Stimulated activated CD8-positive, alpha-beta memory T cell treated with anti-CD3 and anti-CD28 coated beads, Interleukin-4, amount 100 ng/mL, for 24 hours (primary cell): ENCODE data around the gene C4orf50.

Experiments
- DNase-seq: peaks from one replicate; pipeline ENCODE4 v3.0.0-alpha.2; 2020; ENCODE audit warnings: low read depth

C4orf50 gene

GRCh38 chr4:6043843-6044242 is 25.6 kb upstream of the C4orf50 start:
- DNase-seq, result no peak

- no peak for DNase-seq
Measured at GRCh38 chr4:6043188-6043587, 25.0 kb upstream of the C4orf50 start.

DNA sequence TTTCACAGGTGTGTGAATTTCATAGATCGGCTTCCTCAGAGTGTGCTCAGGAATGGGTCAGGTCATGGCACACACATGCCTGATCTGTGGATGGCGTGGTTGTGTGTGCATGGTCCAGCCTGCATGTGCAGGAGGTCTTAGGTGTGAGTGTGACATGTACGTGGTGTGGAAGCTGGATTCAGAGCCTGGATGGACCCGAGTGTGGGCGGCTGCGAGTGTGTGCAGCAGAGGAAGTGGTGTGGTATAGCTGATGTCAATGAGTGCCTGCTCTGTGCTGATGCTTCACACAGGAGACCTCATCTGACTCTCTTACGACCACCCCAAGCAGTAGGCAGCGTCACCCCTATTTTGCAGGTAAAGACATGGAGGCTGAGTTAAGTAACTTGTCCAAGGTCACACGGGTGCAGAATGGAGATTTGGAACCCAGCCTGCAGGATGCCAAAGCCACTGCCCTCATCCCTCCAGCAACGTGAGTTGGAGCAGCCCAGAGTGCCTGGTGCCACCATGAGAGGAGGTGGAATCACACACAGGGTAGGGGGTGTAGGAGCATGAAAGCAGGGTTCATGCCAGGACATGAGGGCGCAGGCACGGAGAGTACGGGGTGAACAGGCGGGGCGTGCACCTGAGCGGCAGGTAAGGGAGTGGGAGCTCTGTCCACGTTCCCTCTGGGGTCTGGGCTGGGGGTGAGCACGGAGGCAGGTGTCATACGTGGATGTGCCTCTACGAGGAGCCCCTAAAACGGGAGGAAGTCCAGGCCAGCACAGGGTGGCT is 24.2 kb upstream of the C4orf50 start:
- DNase-seq, result no peak

DNA sequence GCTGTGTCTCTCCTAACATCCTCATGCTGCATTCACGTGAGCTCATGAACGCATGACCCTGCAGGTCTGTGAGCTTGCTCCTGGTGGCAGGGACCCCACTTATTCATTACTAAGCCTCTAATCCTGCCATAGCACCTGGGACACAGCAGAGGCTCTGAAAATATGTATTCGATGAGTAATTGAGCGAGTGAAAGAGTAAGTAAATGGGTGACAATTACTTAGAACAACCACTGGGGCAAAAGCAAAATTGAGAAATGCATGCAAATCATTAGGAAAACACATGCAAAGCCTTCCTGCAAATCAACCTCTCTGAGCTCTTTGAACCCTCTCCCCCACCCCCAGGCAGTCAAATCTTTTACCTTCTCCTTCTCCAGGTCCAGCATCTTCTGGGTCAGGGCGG is 23.6 kb upstream of the C4orf50 start:
- no peak for DNase-seq

DNA sequence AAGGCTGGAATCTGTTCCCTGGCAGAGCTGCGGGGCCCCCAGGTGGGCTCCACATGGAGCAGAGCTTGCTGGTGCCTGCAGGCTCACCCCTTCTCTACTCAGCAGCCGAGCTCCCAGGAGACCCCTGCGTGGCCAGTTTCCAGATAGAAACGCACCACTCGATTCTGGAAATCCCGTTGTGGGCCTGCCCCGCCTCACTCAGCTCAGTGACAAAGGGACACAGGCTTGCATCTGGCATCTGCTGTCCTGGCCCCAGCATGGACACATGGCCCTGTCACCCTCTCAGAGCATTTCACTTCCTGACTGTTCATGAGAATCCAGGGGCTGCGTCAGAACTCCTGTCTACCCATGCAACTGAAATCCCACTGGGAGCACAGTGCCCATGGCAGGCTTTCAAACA is 20.5 kb upstream of the C4orf50 start:
- no peak for DNase-seq

DNA sequence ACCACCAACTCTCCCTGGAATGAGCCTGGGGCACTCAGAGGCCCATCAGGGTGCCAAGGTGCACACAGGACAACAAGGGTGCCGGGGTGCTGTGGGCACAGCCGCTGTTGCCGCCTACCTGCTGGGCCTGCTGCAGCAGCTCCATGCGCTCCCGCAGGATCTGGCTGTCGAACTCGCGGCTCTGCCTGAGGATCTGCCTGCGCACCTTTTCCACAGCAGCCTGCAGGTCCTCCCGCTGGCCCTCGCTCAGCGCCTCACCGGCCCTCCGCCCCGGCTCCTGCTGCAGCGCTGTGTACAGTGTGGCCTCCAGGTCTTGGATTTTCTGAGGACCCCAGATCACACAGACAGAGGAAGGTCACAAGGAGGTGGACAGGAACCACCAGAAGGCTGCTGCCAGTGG is 17.6 kb upstream of the C4orf50 start:
- DNase-seq, result no peak

- no peak for DNase-seq
Measured at GRCh38 chr4:6033381-6033780, 15.2 kb upstream of the C4orf50 start.

DNA sequence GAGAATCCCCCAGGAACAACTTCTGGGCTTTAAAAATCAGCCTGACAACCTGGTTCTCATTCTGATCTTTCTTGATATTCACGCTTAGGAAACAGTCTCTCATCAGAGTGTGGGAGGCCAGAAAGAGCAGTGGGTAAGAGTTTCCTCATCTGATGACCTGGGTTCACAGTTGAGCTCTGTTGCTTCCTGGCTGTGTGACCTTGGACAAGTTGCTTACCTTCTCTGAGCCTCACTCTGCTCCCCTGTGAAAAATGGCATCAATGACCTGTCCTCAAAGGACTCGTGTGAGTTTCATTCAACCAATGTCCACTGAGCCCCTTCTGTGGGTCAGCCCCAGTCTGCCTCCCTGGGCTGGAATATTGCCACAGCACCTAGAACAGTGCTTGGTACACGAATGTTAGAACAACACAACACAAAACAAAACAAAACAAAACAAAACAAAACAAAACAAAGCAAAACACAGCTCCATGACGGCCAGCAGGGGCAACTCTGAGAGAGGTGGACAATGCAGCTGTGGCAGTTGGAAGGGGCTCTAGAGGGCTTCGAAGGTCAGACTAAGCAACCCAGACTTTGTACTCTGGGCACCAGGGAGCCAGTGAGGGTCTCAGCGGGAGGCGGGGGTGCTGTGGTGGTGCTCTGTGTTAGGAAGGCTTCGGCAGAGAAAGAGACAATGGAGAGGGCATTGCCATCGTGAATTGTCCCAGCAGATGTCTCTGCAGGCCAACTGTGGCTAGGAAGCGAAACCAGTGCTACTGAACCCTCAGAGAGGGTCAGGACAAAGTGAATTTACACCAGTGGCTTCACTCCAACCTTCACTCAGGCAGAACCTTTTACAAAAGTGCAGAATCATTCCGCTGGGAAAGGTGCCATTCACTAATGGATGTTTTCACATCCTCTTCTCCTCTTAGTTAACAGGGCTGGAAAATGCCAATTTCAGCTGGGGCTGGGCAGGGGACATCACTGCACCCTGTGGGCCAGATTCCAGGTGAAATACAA is 14.3 kb upstream of the C4orf50 start:
- no peak for DNase-seq

DNA sequence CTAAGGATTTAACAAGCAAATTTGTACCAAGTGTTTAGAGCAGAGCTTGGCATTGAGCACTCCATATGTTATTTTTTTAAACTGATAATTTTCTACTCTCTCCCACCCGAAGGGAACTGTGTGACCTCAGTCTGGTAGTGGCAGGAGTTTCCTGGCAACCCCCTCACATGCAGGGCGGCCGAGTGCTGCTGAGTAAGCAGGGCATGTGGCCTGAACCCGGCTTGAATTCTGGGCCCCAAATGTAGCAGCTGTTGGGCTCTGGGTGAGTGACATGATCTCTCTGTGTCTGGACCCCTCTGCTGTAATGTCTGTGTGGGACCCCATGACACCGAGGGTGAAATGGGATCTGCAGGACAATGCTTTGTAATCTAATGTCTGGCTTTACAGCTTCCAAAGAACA is 13.6 kb upstream of the C4orf50 start:
- no peak for DNase-seq

DNA sequence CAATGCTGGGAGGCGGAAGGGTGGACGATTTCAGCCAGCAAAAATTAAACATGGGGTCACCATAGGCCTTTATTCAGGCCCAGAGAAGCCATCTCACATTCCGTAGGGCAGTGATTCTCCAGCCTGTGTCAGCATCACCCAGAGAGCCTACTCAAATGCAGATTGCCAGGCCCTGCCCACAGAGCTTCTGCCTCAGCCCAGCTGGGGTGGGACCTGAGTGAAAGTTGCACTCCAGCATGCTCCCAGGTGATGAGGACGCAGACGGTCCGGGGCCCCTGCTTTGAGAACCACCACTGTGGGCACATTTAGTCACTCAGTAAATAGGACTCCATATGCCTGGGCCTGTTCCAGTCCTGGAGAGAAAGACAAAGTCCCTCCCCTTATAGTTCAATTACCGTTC is 12.4 kb upstream of the C4orf50 start:
- no peak for DNase-seq

GRCh38 chr4:6029254-6029653 is 11.0 kb upstream of the C4orf50 start:
- DNase-seq, result no peak

GRCh38 chr4:6028168-6028567 is 9.9 kb upstream of the C4orf50 start:
- DNase-seq, result no peak

DNA sequence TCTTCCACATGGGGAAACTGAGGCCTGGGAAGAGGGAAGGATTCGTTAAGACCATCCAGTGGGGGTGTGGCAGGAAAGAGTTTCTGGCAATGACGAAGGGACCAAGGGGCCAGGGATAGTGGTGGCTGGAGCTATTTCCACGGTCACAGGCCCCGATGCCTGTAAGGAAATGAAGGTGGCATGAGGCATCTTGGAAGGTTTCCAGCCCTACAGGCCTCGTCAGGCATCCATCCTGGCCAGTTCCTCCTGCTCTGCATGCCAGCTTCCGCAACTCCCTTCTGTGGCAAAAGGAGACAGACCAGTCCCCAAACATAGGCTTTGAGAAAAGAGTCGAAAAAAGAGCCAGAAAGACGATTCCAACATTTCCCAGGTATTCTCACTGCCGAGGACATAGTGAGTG is 9.2 kb upstream of the C4orf50 start:
- no peak for DNase-seq

DNA sequence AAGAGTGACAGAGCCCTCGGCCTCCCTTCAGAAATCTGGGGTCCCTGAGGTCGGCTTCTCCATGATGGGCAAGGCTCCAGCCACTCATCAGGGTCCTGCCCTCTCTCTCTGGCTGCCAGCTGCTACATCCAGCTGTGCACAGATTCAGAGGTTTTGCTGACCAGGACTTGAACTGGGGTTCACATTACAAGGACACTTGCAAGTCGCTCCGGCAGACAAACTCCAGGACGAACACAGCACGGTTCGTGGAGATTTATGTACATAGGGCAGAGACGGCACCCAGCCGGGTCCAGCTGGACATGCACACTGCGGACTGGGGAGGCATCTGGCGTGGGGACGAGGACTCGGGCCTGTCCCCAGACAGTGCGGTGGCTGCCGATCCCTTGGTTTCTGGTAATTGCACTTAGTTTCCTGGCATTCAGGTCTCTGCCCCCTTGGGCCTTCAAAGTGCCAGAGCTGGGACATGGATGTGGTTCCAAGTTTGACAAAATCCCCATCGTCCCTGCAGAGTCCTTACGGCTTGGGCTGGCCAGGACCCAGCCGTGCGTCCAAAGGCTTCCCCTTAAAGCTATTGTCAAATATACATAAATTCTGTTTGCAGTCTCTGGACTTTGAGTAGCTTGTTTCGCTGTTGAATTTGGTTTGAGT is 6.2 kb upstream of the C4orf50 start:
- DNase-seq, result no peak

GRCh38 chr4:6023731-6024130 is 5.5 kb upstream of the C4orf50 start:
- no peak for DNase-seq

GRCh38 chr4:6022607-6023288 is 4.5 kb upstream of the C4orf50 start:
- no peak for DNase-seq

DNA sequence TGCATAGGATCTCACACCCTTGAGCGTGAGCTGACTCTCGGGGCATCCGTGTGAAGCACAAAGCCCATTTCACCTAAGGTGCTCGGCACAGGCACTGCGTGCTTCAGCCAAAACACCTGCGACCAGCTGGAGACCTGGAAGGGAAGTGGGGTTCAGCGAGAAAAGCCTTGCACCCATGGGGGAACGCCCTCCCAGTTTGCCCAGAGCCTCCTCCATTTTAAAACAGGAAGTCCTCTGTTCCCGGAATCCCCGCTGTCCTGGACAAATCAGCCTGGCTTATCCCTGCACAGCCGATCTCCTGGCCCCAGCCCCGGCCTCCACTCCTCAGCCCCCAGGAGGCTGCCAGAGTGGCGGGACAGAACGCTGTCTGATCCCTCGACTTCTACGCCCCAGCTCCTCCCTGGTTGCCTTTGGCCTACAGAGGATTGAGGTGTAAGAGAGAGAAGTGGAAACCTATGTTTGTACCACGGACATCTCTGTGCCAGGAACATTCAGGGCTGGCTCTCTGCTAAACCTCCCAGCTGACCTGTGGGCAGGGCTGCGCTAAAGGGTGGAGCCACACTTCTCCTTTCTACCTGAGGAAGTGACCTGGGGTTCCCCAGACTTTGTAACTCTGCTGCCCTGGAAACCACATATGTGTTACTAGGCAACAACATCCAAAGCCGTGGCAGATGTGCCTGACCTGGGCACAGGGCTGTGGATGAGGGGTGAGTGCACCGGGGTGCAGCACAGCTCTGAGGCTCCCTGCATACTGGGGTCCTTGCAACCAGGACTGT is 3.8 kb upstream of the C4orf50 start:
- DNase-seq, result no peak

GRCh38 chr4:6020613-6021012 is 2.4 kb upstream of the C4orf50 start:
- no peak for DNase-seq

DNA sequence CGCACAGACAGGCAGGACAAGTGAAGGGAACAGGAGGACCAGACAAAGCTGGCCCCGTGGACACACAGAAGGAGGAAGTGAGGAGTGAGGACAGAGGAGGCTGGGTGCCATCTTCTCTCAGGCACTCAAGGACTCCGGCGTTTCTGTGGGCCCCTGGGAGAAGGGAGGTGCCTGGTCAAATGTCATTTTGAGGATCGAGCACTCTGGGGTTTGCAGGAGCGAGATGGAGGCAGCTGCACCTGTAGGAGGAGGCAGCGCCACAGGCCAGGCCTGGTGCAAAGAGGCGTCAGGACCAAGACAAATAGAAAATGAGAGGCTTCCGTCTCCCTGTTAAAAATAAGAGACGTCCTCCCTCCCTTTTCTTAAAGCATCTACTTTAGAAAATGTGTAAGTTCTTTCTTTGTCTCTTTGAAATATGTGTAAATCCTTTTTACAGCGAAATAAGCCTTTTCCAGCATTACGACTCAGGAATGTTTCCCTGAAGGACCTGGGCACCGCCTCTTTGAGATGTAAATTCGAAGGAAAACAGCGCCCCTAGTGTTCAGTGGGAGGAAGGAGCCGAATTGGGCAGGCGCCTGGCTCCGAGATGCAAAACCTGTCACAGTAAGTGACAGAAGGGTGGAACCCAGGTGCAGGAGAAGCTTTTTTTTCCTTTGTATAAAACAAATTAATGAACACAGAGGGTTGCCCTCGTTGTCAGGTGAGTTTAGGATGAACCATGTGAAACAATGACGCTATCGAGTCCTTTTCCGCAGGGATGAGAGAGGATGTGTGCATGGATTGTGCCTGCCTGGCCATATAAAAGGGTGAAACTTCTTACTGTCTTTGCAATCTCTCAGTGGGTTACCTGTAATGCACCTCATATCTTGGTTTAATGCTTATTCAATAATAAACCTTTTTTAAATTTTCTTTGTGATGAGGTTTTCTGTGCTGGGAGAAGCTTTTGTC is 1.4 kb upstream of the C4orf50 start:
- DNase-seq, result no peak

DNA sequence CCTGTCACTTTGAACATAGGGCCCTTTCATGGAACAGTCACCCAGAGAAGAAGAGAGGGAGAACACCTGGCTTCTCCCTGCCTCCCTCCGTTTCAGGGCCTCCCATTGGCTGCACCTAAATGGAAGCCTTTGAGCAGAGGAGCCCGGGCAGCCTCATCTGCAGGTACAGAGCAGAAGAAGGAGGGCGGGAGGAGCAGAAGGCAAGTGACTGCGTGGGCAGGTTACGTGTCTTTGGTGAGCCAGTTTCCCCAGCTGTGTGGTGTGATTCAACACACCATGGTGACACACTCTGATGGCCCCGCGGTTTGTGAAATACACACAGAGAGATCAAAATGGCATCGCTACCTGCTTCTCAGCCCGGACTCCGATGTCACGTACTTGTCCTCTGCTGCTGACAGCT is 431 bp downstream of the C4orf50 start:
- no peak for DNase-seq
